Uterus (tissue), 4 donors: Measurements from ENCODE around the gene BCKDK. TPM values are rescaled to one million over a fixed set of nuclear protein-coding genes. Genes with fewer than 3 reads are reported as not detected.

Source experiments
- DNase-seq, 2 donors: peaks; one replicate each; pipeline ENCODE4 v3.0.0-alpha.2; 2019 to 2020
- H3K27ac ChIP-seq, 2 donors: fragments of 200-600 bp; sonication (generic); 1 replicate in 1 of 2; 2 replicates in 1 of 2; pipeline ENCODE4 v1.5.1; 2016 to 2018
- H3K27me3 ChIP-seq, 2 donors: fragments of 200-600 bp; sonication (generic); one replicate each; pipeline ENCODE4 v1.5.1; 2018 to 2019; ENCODE audit warnings: control low read depth in 1 of 2
- H3K36me3 ChIP-seq, 2 donors: fragments of 200-600 bp; sonication (generic); one replicate each; pipeline ENCODE4 v1.5.1; 2019; ENCODE audit warnings: control low read depth in 1 of 2
- H3K4me1 ChIP-seq, 2 donors: fragments of 200-600 bp; sonication (generic); one replicate each; pipeline ENCODE4 v1.5.1; 2018 to 2019; ENCODE audit warnings: control low read depth in 1 of 2
- H3K4me3 ChIP-seq, 2 donors: fragments of 200-600 bp; sonication (generic); 1 replicate in 1 of 2; 2 replicates in 1 of 2; pipeline ENCODE4 v1.5.1; 2018 to 2019; ENCODE audit warnings: mild to moderate bottlenecking in 1 of 2
- H3K9me3 ChIP-seq, 2 donors: fragments of 200-600 bp; sonication (generic); one replicate each; pipeline ENCODE4 v1.5.1; 2019; ENCODE audit warnings: control low read depth in 1 of 2
- POLR2A ChIP-seq, 2 donors: fragments of 450-650 bp; IDR thresholded peaks; one replicate each; pipeline ENCODE4 v1.6.1; 2016; ENCODE audit warnings: antibody characterized with exemption in 2 of 2, mild to moderate bottlenecking in 1 of 2, moderate library complexity in 1 of 2
- intact Hi-C: fragments of 100-400 bp; cut with DNase I; formaldehyde crosslinking; loops from one replicate; pipeline ENCODE4 v1.15.1; 2023; ENCODE audit warnings: low total_unique reads
- total RNA-seq, 4 donors: library from RNA; depleted of rRNA in 3 of 4; stranded (reverse); fragments of >200 nt in 3 of 4; gene quantifications; one replicate each; pipeline versions ENCODE4 v1.1.0 to v1.2.4, GENCODE V29; 2014 to 2023
- TF ChIP-seq, protein P1 (sequence below), 4 experiments: fragments of 200-600 bp in 2 of 4; fragments of 450-650 bp in 2 of 4; sonication (generic) in 2 of 4; IDR thresholded peaks; one replicate each; pipeline ENCODE4 v1.5.1; 2016 to 2019; ENCODE audit warnings: antibody characterized with exemption in 4 of 4, mild to moderate bottlenecking in 2 of 4, moderate library complexity in 1 of 4
- donor health status: DM: yes; HTN: yes; CAD: no.

BCKDK gene
- total RNA-seq, 4 donors from 2014 or later, result 15.3 to 32.1 (median 21.9) TPM

DNA sequence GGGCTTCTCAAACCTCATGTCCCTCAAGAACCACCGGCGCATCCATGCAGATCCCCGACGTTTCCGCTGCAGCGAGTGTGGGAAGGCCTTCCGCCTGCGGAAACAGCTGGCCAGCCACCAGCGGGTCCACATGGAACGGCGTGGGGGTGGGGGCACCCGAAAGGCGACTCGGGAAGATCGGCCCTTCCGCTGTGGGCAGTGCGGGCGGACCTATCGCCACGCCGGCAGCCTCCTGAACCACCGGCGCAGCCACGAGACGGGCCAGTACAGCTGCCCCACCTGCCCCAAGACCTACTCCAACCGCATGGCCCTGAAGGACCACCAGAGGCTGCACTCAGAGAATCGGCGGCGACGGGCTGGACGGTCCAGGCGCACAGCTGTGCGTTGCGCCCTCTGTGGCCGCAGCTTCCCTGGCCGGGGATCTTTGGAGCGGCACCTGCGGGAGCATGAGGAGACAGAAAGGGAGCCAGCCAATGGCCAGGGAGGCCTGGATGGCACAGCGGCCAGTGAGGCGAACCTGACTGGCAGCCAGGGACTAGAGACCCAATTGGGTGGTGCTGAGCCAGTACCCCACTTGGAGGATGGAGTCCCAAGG, 28.1 kb upstream of the BCKDK start:
- intact Hi-C loops, result no loop called here
- Histone ChIP-seq H3K9me3 (no peaks in the 10 kb centered on the region), H3K36me3 (no peaks in the 10 kb centered on the region), H3K27ac (no peak overlapping the region), H3K27me3 (no peaks in the 10 kb centered on the region), H3K4me3 (no peak overlapping the region), H3K4me1 (no peaks in the 10 kb centered on the region)
- no peak for DNase-seq
- no peak for TF ChIP-seq POLR2A (IDR thresholded peaks at IDR 0.05)
- TF ChIP-seq, protein P1, sequence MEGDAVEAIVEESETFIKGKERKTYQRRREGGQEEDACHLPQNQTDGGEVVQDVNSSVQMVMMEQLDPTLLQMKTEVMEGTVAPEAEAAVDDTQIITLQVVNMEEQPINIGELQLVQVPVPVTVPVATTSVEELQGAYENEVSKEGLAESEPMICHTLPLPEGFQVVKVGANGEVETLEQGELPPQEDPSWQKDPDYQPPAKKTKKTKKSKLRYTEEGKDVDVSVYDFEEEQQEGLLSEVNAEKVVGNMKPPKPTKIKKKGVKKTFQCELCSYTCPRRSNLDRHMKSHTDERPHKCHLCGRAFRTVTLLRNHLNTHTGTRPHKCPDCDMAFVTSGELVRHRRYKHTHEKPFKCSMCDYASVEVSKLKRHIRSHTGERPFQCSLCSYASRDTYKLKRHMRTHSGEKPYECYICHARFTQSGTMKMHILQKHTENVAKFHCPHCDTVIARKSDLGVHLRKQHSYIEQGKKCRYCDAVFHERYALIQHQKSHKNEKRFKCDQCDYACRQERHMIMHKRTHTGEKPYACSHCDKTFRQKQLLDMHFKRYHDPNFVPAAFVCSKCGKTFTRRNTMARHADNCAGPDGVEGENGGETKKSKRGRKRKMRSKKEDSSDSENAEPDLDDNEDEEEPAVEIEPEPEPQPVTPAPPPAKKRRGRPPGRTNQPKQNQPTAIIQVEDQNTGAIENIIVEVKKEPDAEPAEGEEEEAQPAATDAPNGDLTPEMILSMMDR (IDR thresholded peaks at IDR 0.05), result no peak

- no peaks in the 10 kb centered on the region for H3K9me3 ChIP-seq
- H3K4me3 ChIP-seq, result no peak overlapping the region
- H3K36me3 ChIP-seq, result no peaks in the 10 kb centered on the region
- H3K27ac ChIP-seq, result no peak overlapping the region
- TF ChIP-seq, protein P1 (IDR thresholded peaks at IDR 0.05), result no peak
- TF ChIP-seq POLR2A (IDR thresholded peaks at IDR 0.05), result no peak
- intact Hi-C loops, result no loop called here
- no peak for DNase-seq
- no peaks in the 10 kb centered on the region for H3K27me3 ChIP-seq
- H3K4me1 ChIP-seq, result no peaks in the 10 kb centered on the region
Measured at GRCh38 chr16:31080756-31081419, 27.3 kb upstream of the BCKDK start.

DNA sequence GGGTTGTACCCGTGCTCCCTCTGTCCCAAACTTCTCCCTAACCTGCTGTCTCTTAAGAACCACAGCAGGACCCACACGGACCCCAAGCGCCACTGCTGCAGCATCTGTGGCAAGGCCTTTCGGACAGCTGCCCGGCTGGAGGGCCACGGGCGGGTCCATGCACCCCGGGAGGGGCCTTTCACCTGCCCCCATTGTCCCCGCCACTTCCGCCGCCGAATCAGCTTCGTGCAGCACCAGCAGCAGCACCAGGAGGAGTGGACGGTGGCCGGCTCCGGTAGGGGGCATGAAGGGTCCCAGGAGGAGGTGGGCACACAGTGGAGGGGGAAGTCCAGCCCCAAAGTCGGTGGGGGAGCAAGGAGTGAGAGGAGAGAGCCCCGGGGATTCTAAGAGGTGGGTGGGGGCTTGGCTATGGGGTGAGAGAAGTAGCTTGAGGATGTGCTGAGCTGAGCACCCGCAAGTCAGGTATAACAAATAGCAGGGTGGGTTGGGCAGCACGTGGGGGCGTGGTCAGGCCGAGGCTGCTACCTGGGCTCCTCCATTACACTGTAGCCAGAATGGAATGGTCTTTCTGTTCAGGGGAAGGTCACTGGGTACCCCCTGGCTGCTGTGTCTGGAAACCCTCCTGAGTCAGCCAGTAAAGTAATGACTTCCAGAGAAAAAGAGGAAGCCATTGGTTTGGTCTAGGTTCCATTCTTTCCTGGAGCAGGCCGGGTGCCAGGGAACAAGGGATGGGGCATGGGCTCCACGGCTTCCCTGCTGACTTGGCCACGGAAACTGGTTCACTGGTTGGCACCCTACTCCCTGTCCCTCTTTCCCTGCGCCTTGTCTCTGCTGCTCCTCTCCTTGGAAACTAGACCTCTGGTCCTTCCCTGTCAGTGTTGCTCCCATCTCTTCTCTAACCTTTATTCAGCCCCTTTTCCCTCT, 26.5 kb upstream of the BCKDK start:
- intact Hi-C loops, result no loop called here
- Histone ChIP-seq H3K27me3 (no peaks in the 10 kb centered on the region), H3K4me1 (no peaks in the 10 kb centered on the region), H3K27ac (no peak overlapping the region), H3K4me3 (no peak overlapping the region), H3K36me3 (no peaks in the 10 kb centered on the region), H3K9me3 (no peaks in the 10 kb centered on the region)
- DNase-seq, result no peak
- TF ChIP-seq, protein P1 (IDR thresholded peaks at IDR 0.05), result no peak
- no peak for TF ChIP-seq POLR2A (IDR thresholded peaks at IDR 0.05)

GRCh38 chr16:31082368-31083045, 25.7 kb upstream of the BCKDK start:
- Histone ChIP-seq H3K36me3 (no peaks in the 10 kb centered on the region), H3K27me3 (no peaks in the 10 kb centered on the region), H3K4me3 (no peak overlapping the region), H3K9me3 (no peaks in the 10 kb centered on the region), H3K27ac (no peak overlapping the region), H3K4me1 (no peaks in the 10 kb centered on the region)
- no peak for TF ChIP-seq POLR2A (IDR thresholded peaks at IDR 0.05)
- TF ChIP-seq, protein P1 (IDR thresholded peaks at IDR 0.05), result no peak
- intact Hi-C loops, result no loop called here
- no peak for DNase-seq
